Endothelial cell (in vitro differentiated cells): ENCODE data around the gene RNF26. TPM values are rescaled to one million over a fixed set of nuclear protein-coding genes. Genes with fewer than 3 reads are reported as not detected.

ENCODE experiments used
- DNase-seq: peaks from one replicate; pipeline ENCODE4 v3.0.0; 2021; ENCODE audit warnings: low spot score
- H3K27ac Mint-ChIP-seq: one replicate; pipeline ENCODE4 v1.8.0; 2021; ENCODE audit warnings: mixed read lengths, inconsistent platforms; ENCODE audit not compliant: unreplicated experiment
- H3K27me3 Mint-ChIP-seq: one replicate; pipeline ENCODE4 v1.8.0; 2021; ENCODE audit warnings: mild to moderate bottlenecking, moderate library complexity, mixed read lengths, inconsistent platforms; ENCODE audit not compliant: unreplicated experiment
- H3K36me3 Mint-ChIP-seq: one replicate; pipeline ENCODE4 v1.8.0; 2021; ENCODE audit warnings: mild to moderate bottlenecking, low read depth, mixed read lengths, inconsistent platforms; ENCODE audit not compliant: unreplicated experiment
- H3K4me1 Mint-ChIP-seq: one replicate; pipeline ENCODE4 v1.8.0; 2021; ENCODE audit warnings: mild to moderate bottlenecking, mixed read lengths, inconsistent platforms; ENCODE audit not compliant: unreplicated experiment
- H3K4me3 Mint-ChIP-seq: one replicate; pipeline ENCODE4 v1.8.0; 2021; ENCODE audit warnings: mild to moderate bottlenecking, mixed read lengths, inconsistent platforms; ENCODE audit not compliant: unreplicated experiment
- H3K9me3 Mint-ChIP-seq: one replicate; pipeline ENCODE4 v1.8.0; 2021; ENCODE audit warnings: mixed read lengths, inconsistent platforms; ENCODE audit not compliant: unreplicated experiment
- total RNA-seq: library from RNA; stranded (reverse); fragmentation: NEBNext Ultra II Directional; extraction: Animal tissue kit (Norgen Biotek cat#: 25700); gene quantifications from one replicate; pipeline ENCODE4 v1.2.1, GENCODE V29; 2021; ENCODE audit not compliant: unreplicated experiment
- TF ChIP-seq, protein P1 (sequence below): fragments of 200-600 bp; sonication (generic); IDR thresholded peaks from one replicate; pipeline ENCODE4 v1.5.0; 2021; ENCODE audit warnings: antibody characterized with exemption; ENCODE audit not compliant: unreplicated experiment

Gene RNF26
- total RNA-seq, 1 donor from 2014 or later: 31.5 TPM

DNA sequence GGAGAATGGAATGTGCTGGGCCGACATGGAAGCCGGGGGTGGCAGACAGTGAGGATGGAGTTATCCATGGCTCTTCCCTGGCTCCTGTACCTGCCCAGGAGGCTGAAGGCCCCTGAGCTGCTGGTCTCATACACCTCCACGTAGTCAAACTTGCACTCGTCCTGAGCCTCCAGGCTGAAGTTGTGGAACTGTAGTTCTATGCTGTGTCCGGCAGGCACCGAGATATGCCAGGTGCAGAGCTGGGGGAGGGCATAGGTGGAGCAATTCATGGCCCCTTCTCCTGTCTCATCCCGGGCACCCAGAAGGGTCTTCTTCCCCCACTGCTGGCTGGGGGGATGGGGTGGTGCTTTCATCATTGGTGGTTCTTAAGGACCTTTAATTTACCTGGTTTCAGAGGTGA lies 9.4 kb downstream of the RNF26 start:
- Mint-ChIP-seq H3K4me1 (peaks cover 16% of the 10 kb centered on the region), H3K27ac (no peak overlapping the region), H3K36me3 (no peaks in the 10 kb centered on the region), H3K4me3 (no peak overlapping the region), H3K9me3 (no peaks in the 10 kb centered on the region), H3K27me3 (peaks cover 26% of the 10 kb centered on the region)
- TF ChIP-seq, protein P1, sequence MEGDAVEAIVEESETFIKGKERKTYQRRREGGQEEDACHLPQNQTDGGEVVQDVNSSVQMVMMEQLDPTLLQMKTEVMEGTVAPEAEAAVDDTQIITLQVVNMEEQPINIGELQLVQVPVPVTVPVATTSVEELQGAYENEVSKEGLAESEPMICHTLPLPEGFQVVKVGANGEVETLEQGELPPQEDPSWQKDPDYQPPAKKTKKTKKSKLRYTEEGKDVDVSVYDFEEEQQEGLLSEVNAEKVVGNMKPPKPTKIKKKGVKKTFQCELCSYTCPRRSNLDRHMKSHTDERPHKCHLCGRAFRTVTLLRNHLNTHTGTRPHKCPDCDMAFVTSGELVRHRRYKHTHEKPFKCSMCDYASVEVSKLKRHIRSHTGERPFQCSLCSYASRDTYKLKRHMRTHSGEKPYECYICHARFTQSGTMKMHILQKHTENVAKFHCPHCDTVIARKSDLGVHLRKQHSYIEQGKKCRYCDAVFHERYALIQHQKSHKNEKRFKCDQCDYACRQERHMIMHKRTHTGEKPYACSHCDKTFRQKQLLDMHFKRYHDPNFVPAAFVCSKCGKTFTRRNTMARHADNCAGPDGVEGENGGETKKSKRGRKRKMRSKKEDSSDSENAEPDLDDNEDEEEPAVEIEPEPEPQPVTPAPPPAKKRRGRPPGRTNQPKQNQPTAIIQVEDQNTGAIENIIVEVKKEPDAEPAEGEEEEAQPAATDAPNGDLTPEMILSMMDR: no peak
- DNase-seq: no peak

DNA sequence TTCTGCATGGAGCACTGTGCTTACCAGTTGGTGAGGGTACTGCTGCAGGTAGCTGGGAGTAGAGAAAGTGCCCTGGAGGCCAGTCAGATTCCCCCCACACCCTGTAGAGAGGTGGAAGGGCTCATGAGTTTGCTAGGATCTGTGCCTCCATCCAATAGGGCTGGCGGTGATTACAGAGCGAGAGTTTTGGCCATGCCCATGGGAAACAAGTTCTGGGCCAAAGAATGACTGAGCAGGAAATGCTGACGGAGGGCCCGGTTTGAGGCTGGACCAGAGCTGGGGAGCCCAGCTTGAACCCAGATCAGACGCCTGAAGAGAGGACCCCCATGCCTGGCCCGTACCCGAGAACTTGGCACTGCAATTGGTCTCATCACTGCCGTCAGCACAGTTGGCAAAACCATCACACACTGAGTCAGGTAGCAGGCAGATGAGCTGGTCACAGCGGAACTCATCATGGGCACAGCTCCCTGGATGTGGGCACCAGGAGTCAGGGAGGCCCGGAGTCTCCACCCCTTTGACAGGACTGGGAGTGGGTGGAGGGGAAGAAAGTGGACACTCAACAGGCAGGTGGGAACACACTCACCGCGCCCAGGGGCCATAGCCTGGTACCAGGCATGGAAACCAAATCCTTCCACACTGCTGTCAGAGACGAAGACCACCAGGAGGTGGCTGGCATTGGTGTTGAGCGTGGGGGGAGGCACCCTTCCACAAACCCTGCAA lies 10.1 kb downstream of the RNF26 start:
- no peak overlapping the region for H3K27ac Mint-ChIP-seq
- H3K36me3 Mint-ChIP-seq: no peaks in the 10 kb centered on the region
- TF ChIP-seq, protein P1: no peak
- no peaks in the 10 kb centered on the region for H3K9me3 Mint-ChIP-seq
- no peak overlapping the region for H3K4me3 Mint-ChIP-seq
- no peak for DNase-seq
- peaks cover 11% of the 10 kb centered on the region for H3K4me1 Mint-ChIP-seq
- H3K27me3 Mint-ChIP-seq: peaks cover 21% of the 10 kb centered on the region

DNA sequence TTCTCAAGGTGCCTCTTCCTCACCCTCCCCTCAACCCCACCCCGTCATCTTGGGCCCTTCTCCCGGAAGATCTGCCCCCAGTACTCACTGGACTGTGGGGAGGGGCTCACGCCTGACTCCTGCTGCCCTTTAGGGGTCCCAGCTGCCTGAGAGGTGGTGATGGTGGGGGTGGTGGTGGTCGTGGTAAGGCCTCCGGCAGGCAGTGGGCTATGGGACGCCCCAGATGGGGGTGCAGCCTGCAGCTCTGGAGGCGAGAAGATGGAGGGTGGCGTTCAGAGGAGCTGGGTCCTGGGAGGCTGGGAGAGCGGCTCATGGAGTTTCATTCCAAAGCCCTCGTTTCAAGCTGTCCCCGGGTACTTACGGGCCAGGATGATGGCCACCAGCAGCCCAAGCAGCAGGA lies 11.4 kb downstream of the RNF26 start:
- TF ChIP-seq, protein P1: no peak
- Mint-ChIP-seq H3K27me3 (peaks cover 20% of the 10 kb centered on the region), H3K36me3 (no peaks in the 10 kb centered on the region), H3K9me3 (no peaks in the 10 kb centered on the region), H3K27ac (no peak overlapping the region), H3K4me1 (peaks cover 15% of the 10 kb centered on the region), H3K4me3 (no peak overlapping the region)
- DNase-seq: no peak

DNA sequence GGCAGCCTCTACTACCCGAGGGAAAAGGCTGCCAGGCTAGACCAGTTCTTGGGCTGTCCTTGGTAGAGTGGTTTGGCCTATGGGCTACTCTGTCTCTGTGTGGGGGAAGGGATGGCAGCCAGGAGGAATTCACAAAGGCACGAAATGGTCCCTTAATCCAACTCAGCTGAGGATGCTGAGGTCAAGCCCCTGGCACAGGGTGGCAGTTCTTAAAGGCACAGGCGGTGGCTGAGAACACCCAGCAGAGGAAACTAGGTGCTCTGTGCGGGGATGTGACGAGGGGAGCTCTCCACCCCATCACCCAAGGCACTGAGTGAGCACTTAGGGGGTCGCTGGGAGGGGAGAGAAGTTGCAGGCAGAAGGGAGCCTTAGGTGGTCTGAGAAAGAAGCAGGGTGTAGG lies 12.3 kb downstream of the RNF26 start, which contains the start of gene MFRP:
Gene MFRP, minus strand, starts transcription at position 101 of the 400 bp plus-strand sequence. CDS start 192 bp downstream, outside the sequence.
- DNase-seq: no peak
- Mint-ChIP-seq H3K27ac (no peak within 1 kb of the TSS), H3K27me3 (peaks cover 14% of the 10 kb centered on the region), H3K4me3 (no peak within 1 kb of the TSS), H3K36me3 (no peaks in the 10 kb centered on the region), H3K9me3 (no peaks in the 10 kb centered on the region), H3K4me1 (peaks cover 9% of the 10 kb centered on the region)
- TF ChIP-seq, protein P1: no peak

DNA sequence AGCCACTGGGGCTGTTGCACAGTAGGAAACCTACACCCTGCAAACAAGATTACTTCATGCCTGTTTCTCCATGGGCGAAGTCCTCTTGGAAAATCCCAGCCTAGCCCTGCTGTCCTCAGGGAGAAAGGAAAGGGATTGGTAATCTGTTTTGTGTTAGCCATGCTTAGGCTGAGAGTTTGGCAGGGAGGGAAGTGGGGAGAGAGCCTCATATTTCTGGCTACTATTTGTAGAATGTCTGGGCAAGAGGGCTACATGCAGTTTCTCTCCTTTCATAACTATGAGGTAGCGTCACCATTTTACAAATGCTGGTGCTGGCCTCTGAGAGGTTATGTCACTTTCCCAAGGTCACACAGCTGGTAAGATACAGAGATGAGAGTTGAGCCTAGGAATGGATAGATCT lies 12.9 kb downstream of the RNF26 start:
- TF ChIP-seq, protein P1: no peak
- peaks cover 9% of the 10 kb centered on the region for H3K4me1 Mint-ChIP-seq
- no peaks in the 10 kb centered on the region for H3K9me3 Mint-ChIP-seq
- no peaks in the 10 kb centered on the region for H3K36me3 Mint-ChIP-seq
- no peak overlapping the region for H3K27ac Mint-ChIP-seq
- no peak for DNase-seq
- peaks cover 14% of the 10 kb centered on the region for H3K27me3 Mint-ChIP-seq
- no peak overlapping the region for H3K4me3 Mint-ChIP-seq
